ENCODE results near the gene RABEP1. TPM values are rescaled to one million over a fixed set of nuclear protein-coding genes. Genes with fewer than 3 reads are reported as not detected.
A peak's percentile ranks its signal among the peaks of the same experiment; 100 is the strongest.

Gene RABEP1
- total and polyA plus RNA-seq, 2 experiments from 2014 or later: 37.0 to 88.1 TPM

- Mint-ChIP-seq H3K27me3 (ENCODE audit: insufficient read depth, low read depth, poor library complexity) (peaks cover 4% of the 10 kb centered on the region), H3K27ac (no peak overlapping the region), H3K4me3 (no peak overlapping the region), H3K9me3 (no peaks in the 10 kb centered on the region; the same call in 2 of the 3 replicates), H3K4me1 (no peaks in the 10 kb centered on the region), H3K36me3 (ENCODE audit: low read depth) (no peaks in the 10 kb centered on the region)
- no peak overlapping the region for H3K27ac ChIP-seq (ENCODE audit: low read depth)
- no peak overlapping the region for H3K4me2 ChIP-seq
- no peaks in the 10 kb centered on the region for H3K27me3 ChIP-seq (ENCODE audit: insufficient read depth)
- H3K4me1 ChIP-seq (ENCODE audit: insufficient read depth): no peaks in the 10 kb centered on the region
- H4K20me1 ChIP-seq (replicated peaks; ENCODE audit: insufficient read depth): no peaks in the 10 kb centered on the region
- no peaks in the 10 kb centered on the region for H3K36me3 ChIP-seq (ENCODE audit: insufficient read depth)
- DNase-seq (ENCODE audit: low spot score): peak; percentile 93
- H3K4me3 ChIP-seq: no peak overlapping the region
- H2AFZ ChIP-seq: no peak overlapping the region
- H3K79me2 ChIP-seq (replicated peaks; ENCODE audit: insufficient read depth): no peaks in the 10 kb centered on the region
- H3F3A ChIP-seq (replicated peaks; ENCODE audit: low read depth): no peaks in the 10 kb centered on the region
- peak; percentile 100 for ATAC-seq
- TF ChIP-seq NANOG (IDR thresholded peaks at IDR 0.05; ENCODE audit: borderline replicate concordance) (no peak), STAT1 (IDR thresholded peaks at IDR 0.05; ENCODE audit: unreplicated experiment) (no peak), ZNF114 (CRISPR knock-in tag; IDR thresholded peaks at IDR 0.05) (no peak), ZNF462 (CRISPR knock-in tag; IDR thresholded peaks at IDR 0.05) (peak; percentile 67)
- TF ChIP-seq, protein P1, sequence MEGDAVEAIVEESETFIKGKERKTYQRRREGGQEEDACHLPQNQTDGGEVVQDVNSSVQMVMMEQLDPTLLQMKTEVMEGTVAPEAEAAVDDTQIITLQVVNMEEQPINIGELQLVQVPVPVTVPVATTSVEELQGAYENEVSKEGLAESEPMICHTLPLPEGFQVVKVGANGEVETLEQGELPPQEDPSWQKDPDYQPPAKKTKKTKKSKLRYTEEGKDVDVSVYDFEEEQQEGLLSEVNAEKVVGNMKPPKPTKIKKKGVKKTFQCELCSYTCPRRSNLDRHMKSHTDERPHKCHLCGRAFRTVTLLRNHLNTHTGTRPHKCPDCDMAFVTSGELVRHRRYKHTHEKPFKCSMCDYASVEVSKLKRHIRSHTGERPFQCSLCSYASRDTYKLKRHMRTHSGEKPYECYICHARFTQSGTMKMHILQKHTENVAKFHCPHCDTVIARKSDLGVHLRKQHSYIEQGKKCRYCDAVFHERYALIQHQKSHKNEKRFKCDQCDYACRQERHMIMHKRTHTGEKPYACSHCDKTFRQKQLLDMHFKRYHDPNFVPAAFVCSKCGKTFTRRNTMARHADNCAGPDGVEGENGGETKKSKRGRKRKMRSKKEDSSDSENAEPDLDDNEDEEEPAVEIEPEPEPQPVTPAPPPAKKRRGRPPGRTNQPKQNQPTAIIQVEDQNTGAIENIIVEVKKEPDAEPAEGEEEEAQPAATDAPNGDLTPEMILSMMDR (conservative IDR thresholded peaks at IDR 0.05; ENCODE audit: low read depth in 2 of 2): peak; percentile 90 to 92
- H3K9me2 ChIP-seq (ENCODE audit: insufficient read depth): no peaks in the 10 kb centered on the region
These were observed 44.5 kb upstream of the RABEP1 start for GRCh38 chr17:5237541-5238016.

All from GM23338 (cell line).